Rectal smooth muscle tissue (tissue), 1 donor: ENCODE data around the gene STN1.

Experiments used
- H3K27ac ChIP-seq: one replicate; pipeline ENCODE4 v1.7.0; 2013; ENCODE audit warnings: low read depth, low read length, inconsistent platforms
- H3K27me3 ChIP-seq: one replicate; pipeline ENCODE4 v1.7.0; 2013; ENCODE audit warnings: low read length; ENCODE audit not compliant: control insufficient read depth, insufficient read depth
- H3K36me3 ChIP-seq: one replicate; pipeline ENCODE4 v1.7.0; 2013; ENCODE audit warnings: low read length; ENCODE audit not compliant: control insufficient read depth, insufficient read depth
- H3K4me1 ChIP-seq: one replicate; pipeline ENCODE4 v1.7.0; 2013; ENCODE audit warnings: low read length; ENCODE audit not compliant: control insufficient read depth, insufficient read depth
- H3K4me3 ChIP-seq: one replicate; pipeline ENCODE4 v1.7.0; 2013; ENCODE audit warnings: low read length
- H3K9ac ChIP-seq: one replicate; pipeline ENCODE4 v1.7.0; 2013; ENCODE audit warnings: low read length

STN1 gene

DNA sequence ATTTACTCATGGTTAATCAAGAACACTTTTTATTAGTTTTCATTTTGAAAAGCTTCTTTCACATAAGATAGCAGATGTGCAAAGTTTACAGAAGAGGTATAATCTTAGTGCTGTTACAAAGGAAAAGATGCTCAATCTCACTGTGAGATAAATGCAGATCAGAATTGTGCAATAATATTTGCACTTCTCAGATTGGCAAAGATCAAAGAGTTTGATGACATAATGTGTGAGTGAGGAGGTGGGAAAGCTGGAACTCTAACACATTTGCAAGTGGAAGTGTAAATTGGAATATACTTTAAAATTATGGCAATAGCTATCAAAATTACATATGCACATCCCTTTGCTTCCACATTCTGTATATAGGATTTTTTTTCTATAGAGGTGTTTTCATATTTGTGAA is 21.5 kb upstream of the STN1 start:
- no peaks in the 10 kb centered on the region for H3K4me1 ChIP-seq
- H3K4me3 ChIP-seq, result no peak overlapping the region
- no peak overlapping the region for H3K27ac ChIP-seq
- no peak overlapping the region for H3K9ac ChIP-seq
- no peaks in the 10 kb centered on the region for H3K27me3 ChIP-seq
- H3K36me3 ChIP-seq, result no peaks in the 10 kb centered on the region

DNA sequence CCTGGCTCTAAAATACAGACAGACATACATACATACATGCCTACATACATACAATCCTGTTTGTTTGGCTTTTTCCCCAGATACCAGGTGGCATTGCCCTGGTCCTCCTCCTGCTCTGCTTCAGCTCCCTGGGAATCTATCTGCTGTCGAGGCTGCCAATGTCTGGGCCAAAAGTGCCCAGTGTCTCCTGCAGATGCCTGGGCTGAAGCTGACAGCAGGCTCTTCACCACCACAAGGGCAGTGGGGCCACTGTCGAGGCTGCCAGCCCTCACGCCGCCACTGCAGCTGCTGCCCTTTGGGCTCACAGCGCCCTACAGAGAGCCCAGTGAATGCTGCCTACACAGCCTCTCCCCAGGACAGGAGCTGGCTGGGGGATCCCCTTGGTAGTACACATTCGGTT is 18.0 kb upstream of the STN1 start:
- no peak overlapping the region for H3K9ac ChIP-seq
- no peak overlapping the region for H3K4me3 ChIP-seq
- H3K4me1 ChIP-seq, result no peaks in the 10 kb centered on the region
- no peaks in the 10 kb centered on the region for H3K36me3 ChIP-seq
- no peaks in the 10 kb centered on the region for H3K27me3 ChIP-seq
- H3K27ac ChIP-seq, result no peak overlapping the region

DNA sequence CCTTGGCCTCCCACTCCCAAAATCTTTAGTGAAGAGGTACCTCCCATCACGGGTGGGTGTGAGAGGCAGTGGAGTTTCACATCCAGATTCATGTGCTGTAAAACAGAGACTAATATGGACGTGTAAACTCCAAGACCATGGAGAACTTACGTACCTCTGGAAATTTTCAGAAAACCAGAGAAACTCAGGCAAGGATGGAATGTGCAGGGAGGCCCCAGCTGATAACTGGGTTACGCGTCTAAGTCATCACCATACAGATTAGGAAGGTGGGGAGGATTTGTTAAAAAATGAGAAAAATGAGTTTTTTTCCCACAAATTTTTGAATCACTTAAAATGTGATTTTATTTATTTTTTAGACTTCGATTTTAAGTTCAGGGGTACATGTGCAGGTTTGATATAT is 16.3 kb upstream of the STN1 start:
- H3K4me3 ChIP-seq, result no peak overlapping the region
- H3K36me3 ChIP-seq, result no peaks in the 10 kb centered on the region
- no peaks in the 10 kb centered on the region for H3K4me1 ChIP-seq
- no peaks in the 10 kb centered on the region for H3K27me3 ChIP-seq
- H3K9ac ChIP-seq, result no peak overlapping the region
- H3K27ac ChIP-seq, result no peak overlapping the region

DNA sequence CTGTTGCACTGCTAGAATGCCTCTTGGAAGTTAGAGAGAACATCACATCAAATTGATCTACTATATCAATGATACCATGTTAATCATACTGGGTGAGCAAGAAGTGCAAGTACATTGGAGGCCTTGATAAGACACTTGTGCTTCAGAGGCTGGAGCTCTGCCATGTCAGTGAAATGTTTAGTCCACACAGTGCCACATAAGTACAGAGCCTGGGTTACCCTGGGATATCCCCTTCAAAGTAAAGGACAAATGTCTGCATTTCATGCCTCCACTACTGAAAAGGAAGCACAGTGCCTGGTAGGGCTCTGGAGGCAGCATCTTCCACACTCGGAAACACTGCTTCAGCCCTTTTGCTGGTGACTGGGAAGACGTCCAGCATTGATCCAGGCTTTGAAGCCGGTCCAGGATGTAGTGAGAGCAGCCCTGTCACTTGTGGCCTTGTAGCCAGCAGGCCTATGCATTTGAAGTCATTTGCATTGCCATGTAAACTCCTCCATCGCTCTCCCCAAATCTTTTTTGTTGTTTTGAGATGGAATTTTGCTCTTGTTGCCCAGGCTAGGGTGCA is 15.7 kb upstream of the STN1 start:
- no peak overlapping the region for H3K4me3 ChIP-seq
- no peaks in the 10 kb centered on the region for H3K27me3 ChIP-seq
- H3K9ac ChIP-seq, result no peak overlapping the region
- H3K27ac ChIP-seq, result no peak overlapping the region
- H3K36me3 ChIP-seq, result no peaks in the 10 kb centered on the region
- no peaks in the 10 kb centered on the region for H3K4me1 ChIP-seq

DNA sequence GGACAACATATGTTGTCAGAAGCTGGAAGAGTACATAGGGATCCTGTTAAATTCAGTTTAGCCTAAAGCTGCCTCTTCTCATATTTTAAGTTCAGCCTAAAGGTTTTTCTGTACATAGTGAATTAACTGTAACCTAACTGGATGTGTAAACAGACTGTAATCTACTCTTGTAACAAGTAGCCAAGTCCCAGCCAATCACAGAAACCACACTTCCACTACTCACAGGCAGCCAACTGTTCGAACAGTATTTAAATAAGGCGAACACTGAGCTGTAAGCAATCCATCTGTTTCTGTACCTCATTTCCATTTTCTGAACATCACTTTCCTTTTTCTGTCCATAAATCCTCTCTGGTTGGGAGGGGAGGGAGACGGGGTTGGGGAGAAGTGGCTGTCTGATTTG is 15.0 kb upstream of the STN1 start:
- no peak overlapping the region for H3K4me3 ChIP-seq
- H3K36me3 ChIP-seq, result no peaks in the 10 kb centered on the region
- H3K27ac ChIP-seq, result no peak overlapping the region
- H3K9ac ChIP-seq, result no peak overlapping the region
- no peaks in the 10 kb centered on the region for H3K4me1 ChIP-seq
- H3K27me3 ChIP-seq, result no peaks in the 10 kb centered on the region

DNA sequence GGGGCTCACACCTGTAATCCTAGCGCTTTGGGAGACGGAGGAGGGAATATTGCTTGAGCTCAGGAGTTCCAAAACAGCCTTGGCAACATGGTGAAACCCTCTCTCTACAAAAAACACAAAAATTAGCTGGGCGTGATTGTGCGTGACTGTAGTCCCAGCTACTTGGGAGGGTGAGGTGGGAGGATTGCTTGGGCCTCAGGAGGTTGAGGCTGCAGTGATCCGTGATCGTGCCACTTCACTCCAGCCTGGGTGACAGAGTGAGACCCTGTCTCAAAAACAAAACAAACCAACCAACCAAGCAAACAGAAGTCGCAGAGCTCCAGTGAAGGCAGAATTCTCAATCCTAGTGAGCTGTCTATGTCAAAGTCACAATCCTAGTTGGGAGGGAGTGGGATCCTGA is 14.3 kb upstream of the STN1 start:
- no peaks in the 10 kb centered on the region for H3K4me1 ChIP-seq
- no peaks in the 10 kb centered on the region for H3K36me3 ChIP-seq
- H3K9ac ChIP-seq, result no peak overlapping the region
- H3K27ac ChIP-seq, result no peak overlapping the region
- H3K27me3 ChIP-seq, result no peaks in the 10 kb centered on the region
- no peak overlapping the region for H3K4me3 ChIP-seq

DNA sequence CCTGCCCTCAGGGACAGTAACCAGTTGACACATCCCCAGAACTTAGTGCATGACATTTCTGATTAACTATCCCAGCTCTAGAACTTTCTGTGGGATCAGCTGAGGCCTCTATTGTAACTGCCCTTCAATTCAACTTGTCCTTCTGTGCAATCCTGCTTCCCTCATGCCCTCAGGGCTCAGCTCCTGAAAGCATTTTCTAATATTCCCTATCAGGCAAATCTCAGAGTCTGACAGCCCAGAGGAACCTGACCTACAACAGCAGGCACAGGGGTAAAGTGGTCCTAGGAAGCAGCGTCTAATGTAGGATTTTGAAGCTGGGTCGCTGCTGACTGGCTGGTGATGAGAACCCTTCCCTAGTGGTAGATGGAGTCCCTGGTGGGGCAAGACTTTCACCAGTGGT is 13.6 kb upstream of the STN1 start:
- H3K4me1 ChIP-seq, result no peaks in the 10 kb centered on the region
- H3K27me3 ChIP-seq, result no peaks in the 10 kb centered on the region
- H3K27ac ChIP-seq, result no peak overlapping the region

DNA sequence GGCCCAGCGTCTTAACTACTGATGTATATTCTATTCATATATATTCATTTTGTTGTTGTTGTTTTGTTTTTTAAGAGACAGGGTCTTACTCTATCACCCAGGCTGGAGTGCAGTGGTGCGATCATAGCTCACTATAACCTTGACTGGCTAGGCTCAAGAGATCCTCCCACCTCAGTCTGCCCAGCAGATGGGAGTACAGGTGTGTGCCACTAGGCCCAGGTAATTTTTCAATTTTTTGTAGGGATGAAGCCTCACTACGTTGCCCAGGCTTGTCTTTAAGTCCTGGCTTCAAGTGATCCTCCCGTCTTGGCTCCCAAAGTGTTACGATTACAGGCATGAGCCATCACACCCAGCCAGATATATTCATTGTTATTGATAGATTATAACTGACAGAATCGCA is 12.9 kb upstream of the STN1 start:
- no peaks in the 10 kb centered on the region for H3K4me1 ChIP-seq
- H3K9ac ChIP-seq, result no peak overlapping the region
- H3K36me3 ChIP-seq, result no peaks in the 10 kb centered on the region
- no peak overlapping the region for H3K27ac ChIP-seq
- no peaks in the 10 kb centered on the region for H3K27me3 ChIP-seq
- H3K4me3 ChIP-seq, result no peak overlapping the region

More for the DNA sequence above, 13.6 kb upstream of the STN1 start:
- Histone ChIP-seq H3K36me3 (no peaks in the 10 kb centered on the region), H3K9ac (no peak overlapping the region), H3K4me3 (no peak overlapping the region)

DNA sequence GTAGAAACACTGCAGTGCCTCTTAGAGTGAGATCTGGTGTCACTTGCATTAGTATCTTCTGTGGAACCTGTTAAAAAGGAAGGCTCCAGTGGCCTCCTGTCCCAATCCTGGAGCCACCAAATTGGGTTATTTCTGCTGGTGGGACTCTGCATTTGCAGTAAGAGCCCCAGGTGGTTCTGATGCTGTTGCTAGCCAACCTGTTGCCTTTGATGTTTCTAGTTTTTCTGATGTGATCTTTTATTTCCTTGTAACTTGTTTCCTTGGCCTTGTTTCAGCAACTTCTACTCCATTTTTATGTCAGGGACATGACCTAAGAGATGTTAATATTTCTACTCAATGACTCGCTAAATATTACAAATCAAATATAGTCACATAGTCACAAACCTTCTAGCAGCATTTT is 12.5 kb upstream of the STN1 start:
- H3K4me1 ChIP-seq, result no peaks in the 10 kb centered on the region

DNA sequence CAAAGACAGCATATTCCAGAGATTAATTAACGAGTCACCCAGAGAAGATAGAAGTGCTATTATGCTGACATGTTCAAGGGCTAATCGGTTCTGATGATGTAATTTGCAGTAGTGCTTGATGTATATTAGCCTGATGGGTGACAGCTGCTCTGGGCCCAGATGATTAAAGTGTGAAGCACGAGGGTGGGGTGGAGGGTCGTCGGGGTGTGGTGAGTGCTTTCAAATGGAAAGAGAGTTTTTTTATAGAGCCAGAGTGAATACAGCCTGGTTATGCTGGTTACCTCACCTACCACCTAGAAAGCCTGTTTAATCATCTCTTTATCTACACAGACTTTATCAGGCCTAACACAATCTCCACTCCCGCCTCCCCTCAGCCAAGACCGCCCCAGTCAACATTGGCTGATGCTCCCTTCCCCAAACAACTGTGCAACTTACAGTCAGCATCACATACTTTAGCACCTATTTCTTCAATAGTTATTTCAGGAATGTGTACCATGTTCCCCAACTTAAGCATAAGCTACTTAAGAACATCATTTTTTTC is 11.5 kb upstream of the STN1 start:
- Histone ChIP-seq H3K9ac (no peak overlapping the region), H3K4me3 (no peak overlapping the region), H3K36me3 (no peaks in the 10 kb centered on the region), H3K4me1 (no peaks in the 10 kb centered on the region), H3K27ac (no peak overlapping the region), H3K27me3 (no peaks in the 10 kb centered on the region)

More for the DNA sequence above, 12.5 kb upstream of the STN1 start:
- Histone ChIP-seq H3K27ac (no peak overlapping the region), H3K4me3 (no peak overlapping the region), H3K27me3 (no peaks in the 10 kb centered on the region), H3K9ac (no peak overlapping the region), H3K36me3 (no peaks in the 10 kb centered on the region)

DNA sequence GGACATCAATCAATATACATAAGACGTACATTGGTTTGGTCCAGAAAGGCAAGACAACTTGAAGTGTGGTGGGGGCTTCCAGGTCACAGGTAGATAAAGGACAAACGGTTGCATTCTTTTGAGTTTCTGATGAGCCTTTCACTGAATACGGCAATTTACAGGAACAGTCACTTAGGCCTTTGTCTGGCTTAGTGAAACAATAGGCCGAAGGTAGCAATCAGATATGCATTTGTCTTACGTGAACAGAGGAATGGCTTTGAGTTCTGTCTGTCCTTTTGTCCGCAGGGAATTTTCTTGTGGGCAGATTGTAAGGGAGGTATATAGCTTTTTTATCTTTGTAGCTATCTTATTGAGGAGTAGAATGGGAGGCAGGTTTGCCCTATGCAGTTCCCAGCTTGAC is 10.8 kb upstream of the STN1 start:
- no peak overlapping the region for H3K4me3 ChIP-seq
- no peaks in the 10 kb centered on the region for H3K27me3 ChIP-seq
- H3K36me3 ChIP-seq, result no peaks in the 10 kb centered on the region
- no peak overlapping the region for H3K9ac ChIP-seq
- no peaks in the 10 kb centered on the region for H3K4me1 ChIP-seq
- no peak overlapping the region for H3K27ac ChIP-seq

DNA sequence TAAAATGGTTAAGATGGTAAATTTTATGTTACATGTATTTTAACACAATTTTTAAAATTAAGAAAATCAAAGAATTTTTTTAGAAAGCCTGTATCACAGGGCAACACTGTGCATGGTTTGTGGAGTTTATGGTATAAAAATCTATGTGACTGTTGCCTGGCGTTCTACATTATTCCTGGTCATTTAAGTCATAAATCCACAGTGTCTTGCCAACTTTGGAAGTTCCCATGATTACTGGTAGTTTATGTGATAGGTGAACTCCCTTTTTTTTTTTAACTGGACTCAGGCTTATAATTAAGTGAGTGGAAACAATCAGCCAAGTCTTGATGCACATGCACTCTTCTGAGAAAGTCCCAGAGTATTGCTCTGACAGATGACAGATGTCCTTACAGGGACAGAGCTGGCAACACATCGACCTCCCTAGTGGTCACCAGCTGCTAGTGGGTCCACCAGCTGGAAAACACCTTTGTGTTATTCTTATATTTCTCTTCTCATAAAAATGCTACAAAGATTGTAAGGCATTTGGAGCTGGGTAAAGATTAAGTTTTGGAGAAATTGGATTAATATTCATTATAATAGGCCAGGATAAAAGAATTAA is 8.8 kb upstream of the STN1 start:
- H3K27ac ChIP-seq, result no peak overlapping the region
- no peak overlapping the region for H3K4me3 ChIP-seq
- H3K36me3 ChIP-seq, result no peaks in the 10 kb centered on the region
- no peaks in the 10 kb centered on the region for H3K27me3 ChIP-seq
- H3K9ac ChIP-seq, result no peak overlapping the region
- no peaks in the 10 kb centered on the region for H3K4me1 ChIP-seq

DNA sequence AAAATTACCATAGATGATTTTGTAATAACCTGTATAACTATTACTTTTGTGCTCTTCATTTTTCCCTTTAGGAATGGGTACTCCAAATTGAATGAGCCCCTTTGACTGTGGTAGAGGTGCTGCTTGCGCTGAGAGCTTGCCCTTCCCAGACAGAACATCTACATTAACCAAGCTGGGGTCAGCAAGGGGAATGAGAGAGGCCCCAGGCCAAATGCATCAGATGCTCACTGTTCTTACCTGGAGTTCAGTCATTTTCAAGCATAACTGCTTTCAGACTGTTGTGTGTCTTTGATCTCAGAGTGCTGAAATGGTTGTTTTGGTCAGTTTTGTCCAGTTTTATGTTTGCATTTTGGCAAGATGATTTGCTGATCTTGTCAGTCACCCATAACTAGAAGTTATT is 7.6 kb upstream of the STN1 start:
- Histone ChIP-seq H3K4me3 (no peak overlapping the region), H3K4me1 (no peaks in the 10 kb centered on the region), H3K27me3 (no peaks in the 10 kb centered on the region), H3K9ac (no peak overlapping the region), H3K27ac (no peak overlapping the region), H3K36me3 (no peaks in the 10 kb centered on the region)
